Panc1 (cell line): ENCODE measurements around the gene MGST2.

Experiments used
- CTCF ChIP-seq: fragments of 450-650 bp; IDR thresholded peaks from 2 replicates; pipeline ENCODE4 v1.5.1; 2017; ENCODE audit warnings: mild to moderate bottlenecking
- REST ChIP-seq, 2 experiments: IDR thresholded peaks; 2 replicates each; pipeline ENCODE4 v1.6.1; 2011 to 2012; ENCODE audit warnings: low read depth in 2 of 2, control low read depth in 1 of 2, low read length in 1 of 2, mild to moderate bottlenecking in 1 of 2, moderate library complexity in 1 of 2; ENCODE audit not compliant: insufficient read depth in 1 of 2

- TF ChIP-seq REST (IDR thresholded peaks at IDR 0.05; ENCODE audit: insufficient read depth in 1 of 2, low read depth in 2 of 2, low read length in 1 of 2) (no peak), CTCF (no peak)
Measured at GRCh38 chr4:139725236-139725635, 59.6 kb downstream of the MGST2 start.
